NCI-H1694 (cell line): ENCODE measurements around the gene TTC9C.
"Not testable (repeated sequence)": the region's sequence is repeated elsewhere in the genome, so short reads cannot be mapped to it uniquely, and the experiment has no call there.

Experiments
- DNase-seq: peaks from one replicate; lab custom pipeline; 2025; lab: John Stamatoyannopoulos, UW

Gene TTC9C

DNA sequence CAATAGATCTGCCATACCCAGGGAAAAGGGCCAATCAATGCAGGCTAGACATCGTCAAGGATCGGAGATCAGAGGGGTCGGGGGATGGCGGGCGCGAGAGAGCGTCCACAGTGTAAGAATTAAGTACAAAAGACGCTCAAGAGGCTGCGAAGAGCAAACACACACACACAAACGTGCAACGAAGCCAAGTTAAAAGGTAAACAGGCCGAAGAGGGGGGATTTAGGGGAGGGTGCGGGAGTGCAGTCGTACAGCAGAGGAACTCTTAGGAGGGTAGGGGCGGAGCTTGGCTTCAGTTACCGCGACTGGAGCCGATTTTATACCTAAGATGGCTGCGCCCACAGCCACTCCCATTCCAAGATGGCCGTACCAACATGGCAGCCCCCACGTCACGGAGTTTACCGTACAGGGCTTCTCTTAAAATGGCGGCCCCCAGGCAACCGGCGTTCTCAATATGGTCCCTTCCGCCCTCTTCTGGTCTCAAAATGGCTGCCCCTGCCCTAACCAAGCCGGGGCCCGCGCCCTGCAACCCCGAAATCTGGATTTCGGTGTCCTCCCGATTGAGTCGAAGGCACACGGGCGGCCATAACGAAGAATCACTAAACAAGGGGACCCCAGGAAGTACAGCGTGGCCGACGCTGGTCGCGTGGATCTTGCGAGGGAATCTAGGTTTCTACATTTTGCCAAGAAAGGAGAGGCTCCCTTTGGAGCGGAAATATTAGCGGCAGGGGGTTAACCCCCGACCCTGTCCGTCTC is 18.9 kb upstream of the TTC9C start:
- peak; percentile 58 for DNase-seq

DNA sequence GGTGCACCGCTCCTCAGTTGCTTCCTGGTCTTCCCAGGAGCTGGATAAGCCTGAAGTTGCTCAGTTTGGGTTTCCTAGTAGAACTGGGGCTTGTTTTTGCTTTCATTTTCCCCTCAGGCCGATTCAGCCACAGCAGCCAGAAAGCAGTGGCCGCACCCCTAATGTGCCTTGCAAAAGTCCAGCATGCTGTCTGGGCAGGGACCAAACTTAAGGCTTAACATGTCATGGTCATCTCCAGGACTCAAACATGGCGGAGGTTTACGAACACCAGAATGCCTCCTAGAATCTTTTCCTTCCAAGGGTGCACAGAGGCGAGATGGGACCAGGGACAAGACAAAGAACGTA is 18.3 kb upstream of the TTC9C start:
- no peak for DNase-seq

DNA sequence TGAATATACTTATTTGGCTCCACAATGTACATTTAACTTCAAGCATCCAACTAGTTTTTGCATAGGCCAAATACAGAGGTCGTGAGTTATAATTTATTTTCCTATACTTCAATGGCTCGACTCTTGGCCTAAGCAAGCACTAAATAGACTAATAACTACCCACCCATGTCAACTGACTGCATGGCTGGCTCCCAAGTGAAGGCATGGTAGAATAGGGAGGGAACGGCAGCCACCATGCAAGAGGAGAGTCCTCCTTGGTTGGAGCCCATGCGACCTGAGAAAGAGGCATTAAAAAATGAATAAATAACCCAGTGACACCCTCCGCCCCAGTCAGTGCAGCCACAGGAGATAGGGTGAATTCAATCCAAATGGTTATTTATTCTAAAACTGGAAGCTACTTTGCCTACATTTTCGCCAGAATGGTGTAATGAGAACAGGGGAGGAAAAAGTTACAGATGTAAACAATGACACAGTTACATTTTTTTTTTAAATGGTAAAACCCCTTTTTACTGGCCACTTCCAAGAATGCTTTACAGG is 15.9 kb upstream of the TTC9C start:
- no peak for DNase-seq

DNA sequence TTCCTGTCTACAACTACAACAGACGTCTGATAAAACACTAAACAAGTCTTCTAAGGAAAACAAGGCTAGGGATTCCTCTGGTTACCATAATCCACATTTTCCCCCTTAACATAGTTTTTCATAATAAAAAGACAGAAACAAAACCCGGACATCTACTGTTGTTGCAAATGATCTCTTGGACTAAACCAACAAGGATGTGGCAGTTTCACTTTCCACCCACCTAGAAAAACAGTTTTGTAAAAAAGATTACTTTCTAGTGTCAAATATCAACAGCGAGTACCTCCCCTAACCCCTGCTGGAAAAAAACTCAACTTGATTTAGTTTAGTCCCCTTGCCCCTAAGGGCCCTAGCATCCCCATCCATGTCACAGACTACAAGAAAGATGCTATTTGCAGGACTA is 15.4 kb upstream of the TTC9C start:
- DNase-seq, result no peak

DNA sequence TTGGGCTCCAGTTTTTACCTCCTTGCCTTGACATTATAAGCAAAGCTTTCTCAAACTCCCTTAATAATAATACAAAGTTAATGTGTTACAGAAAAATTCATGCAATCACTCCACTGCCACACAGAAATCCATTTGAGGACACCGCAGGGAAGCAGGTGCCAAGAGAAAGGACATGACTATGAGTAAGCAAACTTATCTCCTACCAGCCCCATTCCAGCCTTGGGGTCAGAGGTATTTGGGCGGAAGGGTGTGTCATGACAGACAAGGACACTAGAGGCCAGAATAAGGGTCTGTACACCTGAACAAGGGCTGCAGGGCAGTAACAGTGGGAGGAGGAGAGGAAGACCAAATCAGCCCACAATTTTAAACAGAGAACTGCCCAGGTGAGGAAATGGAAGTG is 14.9 kb upstream of the TTC9C start:
- DNase-seq, result no peak

DNA sequence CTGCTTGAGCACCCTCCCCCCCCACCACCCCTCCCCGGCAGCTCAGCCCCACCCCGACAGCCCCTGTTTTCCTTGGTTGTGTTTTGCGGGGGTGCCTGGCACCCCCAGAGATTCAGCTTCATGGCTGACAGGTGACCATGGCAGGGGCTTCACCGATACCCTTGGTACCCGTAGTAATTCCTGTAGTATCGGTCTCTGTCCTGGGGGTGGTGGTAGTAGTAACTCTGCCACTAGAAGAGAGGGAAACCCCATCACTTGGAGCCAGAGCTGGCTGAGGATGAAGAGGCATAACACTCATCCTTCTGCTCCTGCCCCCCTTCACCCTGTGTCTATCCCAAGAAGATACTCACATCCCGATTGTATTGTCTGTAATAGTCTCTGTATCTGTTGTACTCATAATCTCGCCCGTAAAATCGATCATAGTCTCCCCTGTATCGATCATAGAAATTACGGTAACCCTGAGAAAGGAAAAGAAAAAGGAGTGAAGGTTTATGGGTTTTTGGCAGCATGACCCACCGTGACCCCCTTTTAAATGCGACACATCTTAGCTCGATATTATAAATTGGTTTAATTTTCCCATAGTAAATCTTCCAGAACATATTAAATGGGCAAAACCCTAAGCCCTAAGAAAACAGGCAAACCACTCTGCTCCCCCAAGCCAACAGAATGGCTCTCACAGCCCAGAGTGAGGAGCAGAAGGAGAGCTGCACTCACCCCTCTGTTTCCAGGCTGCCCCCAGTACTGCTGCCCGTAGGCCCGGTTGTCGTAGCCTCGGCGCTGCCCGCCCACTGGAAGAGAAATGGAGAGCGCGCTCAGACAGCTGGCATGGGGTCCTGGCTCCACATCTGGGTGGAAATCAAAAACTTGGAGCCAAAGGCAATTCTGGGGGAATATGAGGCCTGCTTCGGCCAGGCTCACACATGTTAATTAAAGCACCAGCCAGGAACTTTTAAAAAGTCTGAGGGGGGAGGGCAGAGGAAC is 12.8 kb upstream of the TTC9C start:
- DNase-seq, result no peak

DNA sequence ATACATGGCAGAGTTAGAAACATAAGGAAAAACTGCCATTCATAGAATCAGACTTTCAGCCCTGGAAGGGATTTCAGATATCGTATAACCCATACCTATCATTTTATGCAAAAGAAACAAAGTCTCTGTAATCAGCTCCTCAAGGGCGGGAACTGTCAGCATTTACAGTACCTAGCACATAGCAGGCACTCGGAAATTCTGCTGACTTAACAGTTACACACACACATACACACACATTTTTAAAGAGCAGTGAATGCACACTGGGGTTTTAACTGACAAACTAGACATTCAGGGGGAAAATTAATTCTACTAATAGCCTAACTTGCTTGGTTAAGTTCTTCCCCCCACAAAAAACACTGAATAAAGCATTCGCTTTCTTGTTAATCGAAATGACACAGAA is 12.1 kb upstream of the TTC9C start:
- no peak for DNase-seq

DNA sequence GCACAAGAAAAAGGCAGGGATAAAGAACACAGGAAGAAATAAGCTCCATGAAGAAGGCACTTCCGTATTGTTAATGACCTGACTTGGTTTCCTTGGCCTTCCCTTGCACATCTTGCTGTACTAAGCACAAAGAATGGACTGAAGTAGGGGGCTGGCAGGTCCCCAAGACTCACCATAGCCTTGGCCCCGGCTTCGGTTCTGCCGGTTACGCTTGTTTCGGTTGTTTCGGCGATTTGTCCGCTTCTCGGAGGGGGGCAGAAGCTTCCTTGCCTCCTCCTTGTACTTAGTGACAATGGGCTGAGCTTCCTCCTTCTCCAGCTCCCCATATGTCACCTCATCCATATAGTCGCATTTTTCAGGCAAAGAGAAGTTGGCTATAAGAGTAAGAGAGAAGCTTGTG is 11.5 kb upstream of the TTC9C start:
- DNase-seq, result no peak

DNA sequence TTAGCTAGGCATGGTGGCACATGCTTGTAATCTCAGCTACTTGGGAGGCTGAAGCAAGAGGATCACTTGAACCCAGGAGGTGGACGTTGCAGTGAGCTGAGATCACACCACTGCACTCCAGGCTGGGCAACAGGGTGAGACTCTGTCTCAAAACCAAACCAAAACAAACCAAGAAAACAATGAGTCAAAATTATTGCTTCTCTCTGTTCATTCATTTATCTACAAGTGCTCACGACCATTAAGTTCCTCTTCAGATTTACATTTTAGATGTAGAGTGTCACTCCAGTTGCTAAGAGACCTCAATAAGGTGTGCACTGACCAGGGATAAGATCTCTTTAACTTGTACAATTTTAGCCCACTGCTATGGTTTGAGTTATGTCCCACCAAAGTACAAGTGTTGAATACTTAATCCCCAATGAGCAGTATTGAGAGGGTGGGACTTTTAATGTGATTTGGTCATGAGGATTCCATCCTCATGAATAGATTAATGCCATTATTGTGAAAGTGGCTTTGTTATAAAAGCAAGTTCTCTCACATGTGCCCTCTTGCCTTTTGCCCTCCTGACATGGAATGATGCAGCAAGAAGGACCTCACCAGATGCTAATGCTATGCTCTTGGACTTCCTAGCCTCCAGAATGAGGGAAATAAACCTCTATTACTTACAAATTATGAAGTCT is 8.8 kb upstream of the TTC9C start:
- DNase-seq, result no peak

DNA sequence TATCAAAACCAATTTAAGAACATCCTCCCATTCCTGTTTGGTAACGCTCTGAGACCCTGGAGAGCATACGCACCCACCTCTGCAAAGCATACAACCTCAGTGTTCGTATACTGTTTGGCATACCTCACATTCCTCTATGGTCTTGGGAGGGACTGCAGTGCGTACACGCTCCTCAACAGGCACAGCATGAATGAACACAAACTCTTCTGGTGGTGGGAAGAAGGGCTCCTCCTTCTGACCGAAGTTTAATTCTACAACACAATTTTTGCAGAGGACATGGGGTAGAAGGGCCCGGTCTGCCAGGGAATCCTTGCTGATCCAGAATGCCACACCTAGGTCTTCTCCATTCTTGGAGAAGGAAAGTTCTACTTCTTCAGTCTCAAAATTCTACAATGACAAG is 6.3 kb upstream of the TTC9C start:
- DNase-seq, result no peak

DNA sequence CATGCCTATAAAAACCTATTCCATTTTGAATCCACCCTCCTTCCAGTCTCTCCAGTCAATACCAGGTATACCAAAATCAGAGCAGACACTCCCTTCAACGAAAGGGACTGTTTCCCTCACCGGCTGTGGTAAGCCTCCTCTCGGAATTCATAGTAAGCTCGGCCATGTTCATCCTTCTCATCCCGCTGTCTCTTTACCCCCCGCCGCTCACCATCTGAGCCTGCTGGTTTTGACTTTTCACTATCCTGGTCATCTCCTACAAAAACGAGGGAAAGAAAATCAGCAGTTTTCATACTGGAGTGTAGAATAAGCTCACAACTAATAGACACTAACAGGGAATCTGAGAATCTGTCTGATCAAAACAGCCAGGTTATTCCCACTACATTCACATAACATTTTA is 4.1 kb upstream of the TTC9C start:
- no peak for DNase-seq

DNA sequence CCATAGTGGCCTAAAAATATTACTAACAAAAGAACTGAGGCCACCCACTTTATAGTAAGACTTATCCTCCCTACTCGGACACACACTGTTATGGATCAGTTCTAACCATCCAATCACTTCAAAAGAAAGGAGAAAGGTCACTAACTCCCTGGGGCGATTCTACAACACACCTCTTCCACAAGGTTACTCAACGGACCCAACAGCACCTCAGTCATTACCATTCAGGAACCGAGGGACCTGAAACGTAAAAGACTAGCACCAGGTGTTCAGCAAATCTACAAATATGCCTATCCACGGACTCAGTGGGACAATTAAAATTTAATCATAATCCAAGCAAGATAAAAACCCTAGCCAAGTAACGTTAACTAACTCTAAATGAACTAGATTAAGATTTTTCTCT is 2.6 kb upstream of the TTC9C start:
- DNase-seq, result no peak

DNA sequence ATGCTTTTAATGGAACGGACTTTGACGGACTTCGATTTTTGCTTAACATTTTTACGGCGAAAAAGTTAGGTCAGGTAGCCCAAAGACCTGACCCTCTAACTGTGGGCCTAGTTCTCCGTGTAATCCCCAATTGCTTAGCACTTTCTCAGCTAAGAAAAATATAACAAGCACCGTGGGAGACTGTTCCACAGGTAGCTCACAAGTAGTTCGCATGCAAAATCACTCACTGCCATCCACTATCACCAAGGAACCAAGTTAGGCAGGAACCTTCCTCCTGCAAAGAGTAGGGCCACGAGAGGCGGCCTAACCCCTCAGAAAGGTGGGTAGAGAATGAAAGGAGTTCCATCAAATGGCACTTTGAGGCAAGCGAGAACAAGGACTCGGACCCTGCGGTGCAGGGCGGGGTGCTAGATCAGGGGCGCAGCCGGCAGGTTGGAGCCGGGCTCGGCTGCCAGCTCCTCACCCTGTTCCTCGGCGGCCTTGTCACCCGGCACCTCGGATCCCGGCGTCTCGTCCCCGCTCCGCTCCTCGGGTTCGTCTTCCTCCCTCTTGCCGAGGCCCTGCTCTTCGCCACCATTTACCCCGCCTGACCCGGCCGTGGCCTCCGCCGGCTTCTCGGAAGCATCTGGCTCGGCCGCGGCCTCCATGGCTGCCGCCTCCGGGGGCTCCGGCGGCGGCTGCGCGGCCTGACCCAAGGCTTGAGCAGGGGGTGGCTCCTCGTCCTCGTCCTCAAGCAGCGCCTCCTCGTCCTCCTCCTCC is 2.0 kb upstream of the TTC9C start:
- no peak for DNase-seq

DNA sequence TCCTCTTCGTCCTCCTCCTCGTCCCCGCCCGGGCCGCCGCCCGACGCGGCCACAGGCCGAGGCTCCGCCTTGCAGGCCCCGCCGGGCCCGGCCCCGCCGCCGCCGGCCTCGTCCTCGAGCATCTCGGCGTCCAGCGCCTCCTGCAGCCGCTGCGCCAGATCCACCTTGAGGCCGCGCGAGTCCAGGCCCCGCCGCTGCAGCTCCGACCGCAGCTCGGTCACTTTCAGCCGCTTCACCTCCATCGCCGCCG is 1.4 kb upstream of the TTC9C start:
- no peak for DNase-seq

DNA sequence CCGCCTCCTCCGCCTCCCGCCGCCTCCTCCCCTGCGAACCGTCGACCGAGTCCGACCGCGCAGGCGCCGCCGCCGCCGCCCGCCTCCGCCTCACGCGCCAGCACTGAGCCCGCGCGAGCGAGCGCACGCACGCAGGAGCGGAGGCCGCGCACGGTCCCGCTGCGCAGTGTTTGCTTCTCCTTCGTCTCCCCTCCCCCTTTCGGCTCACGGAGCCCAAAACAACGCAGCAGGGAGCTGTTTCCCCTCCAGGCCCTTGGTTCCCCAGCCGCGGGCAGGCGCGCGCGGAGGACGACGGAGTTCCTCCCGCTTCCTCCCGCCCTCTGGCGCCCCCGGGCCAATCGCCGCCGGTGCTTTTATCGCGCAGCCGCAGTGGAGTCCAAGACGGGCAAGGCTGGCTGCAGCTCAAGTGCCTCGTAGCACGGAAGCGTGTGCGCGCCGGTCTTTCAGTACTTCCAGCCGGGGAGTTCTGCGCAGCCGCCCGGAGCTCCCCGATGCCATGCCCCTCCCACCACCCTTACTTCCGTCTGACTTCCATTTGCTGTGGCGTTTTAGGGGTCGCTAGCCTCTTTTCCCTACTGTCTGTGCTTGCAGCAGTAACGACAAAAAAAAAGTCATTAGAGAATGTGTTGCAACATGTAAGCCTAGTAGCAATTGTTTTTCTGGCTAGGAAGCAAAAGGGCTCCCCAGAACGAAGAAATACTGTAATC is 968 bp upstream of the TTC9C start, which contains the start of gene HNRNPUL2:
HNRNPUL2 (minus strand) TSS at position 293 of the 707 bp plus-strand sequence. CDS start 301 bp downstream, outside the sequence.
- peak; percentile 94 for DNase-seq

DNA sequence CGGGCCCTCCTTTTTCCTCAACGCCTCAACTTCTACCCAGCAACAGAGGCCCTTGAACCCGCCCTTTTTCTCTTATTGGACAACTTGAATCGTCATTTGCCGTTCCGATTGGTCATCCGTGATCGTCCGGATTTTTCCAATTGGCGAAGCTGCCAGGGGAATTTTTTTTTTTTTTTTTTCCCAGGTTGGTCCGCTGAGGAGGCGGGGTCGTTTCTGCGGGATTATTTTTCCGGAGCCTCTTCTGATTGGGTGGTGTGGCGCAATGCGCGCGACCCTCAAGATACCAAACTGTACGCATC is 465 bp upstream of the TTC9C start:
- DNase-seq, result peak; percentile 96

DNA sequence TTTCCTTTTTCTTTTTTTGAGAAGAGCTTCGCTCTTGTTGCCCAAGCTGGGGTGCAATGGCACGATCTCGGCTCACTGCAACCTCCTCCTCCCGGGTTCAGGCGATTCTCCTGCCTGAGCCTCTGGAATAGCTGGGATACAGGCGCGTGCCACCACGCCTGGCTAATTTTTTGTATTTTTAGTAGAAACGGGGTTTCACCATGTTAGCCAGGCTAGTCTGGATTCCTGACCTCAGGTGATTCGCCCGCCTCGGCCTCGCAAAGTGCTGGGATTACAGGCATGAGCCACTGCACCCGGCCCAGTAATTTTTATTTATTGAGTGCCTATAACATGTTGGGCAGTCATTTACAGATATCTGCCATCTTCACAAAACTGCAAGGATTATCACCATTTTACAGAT is 1.8 kb downstream of the TTC9C start:
- DNase-seq, result not testable (repeated sequence)

DNA sequence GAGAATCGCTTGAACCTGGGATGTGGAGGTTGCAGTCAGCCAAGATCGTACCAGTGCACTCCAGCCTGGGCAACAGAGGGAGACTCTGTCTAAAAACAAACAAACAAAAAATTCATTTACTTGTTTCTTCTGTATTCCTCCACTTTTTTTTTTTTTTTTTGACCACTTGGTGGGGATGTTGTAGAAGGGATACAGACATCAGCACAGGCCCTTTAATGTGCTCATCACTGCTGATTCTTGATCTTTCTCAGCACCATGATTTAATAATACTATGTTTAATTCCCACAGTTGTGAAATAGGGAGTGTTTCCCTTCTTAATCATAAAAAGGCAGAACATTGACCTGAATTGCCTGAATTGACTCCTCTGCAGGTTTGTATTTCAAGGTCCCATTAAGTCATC is 4.5 kb downstream of the TTC9C start:
- DNase-seq, result peak; percentile 16

DNA sequence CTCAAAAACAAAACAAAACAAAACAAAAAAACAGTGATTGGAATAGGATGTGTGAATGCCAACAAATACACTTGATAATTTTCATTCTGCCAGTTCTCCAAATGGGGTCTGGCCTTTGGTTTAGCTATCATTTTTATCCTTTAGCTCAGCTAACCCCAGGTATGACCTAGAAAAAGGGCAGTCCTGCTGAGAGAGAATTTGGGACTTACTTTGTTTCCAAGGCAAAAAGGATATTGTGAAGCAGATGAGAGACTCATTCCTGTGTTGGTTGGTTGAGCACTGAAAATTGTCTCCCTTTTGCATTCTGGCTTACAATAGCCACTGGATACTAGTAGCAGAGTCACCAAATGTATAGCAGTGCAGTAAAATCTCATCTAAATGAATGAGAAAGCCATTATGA is 8.9 kb downstream of the TTC9C start:
- DNase-seq, result no peak

DNA sequence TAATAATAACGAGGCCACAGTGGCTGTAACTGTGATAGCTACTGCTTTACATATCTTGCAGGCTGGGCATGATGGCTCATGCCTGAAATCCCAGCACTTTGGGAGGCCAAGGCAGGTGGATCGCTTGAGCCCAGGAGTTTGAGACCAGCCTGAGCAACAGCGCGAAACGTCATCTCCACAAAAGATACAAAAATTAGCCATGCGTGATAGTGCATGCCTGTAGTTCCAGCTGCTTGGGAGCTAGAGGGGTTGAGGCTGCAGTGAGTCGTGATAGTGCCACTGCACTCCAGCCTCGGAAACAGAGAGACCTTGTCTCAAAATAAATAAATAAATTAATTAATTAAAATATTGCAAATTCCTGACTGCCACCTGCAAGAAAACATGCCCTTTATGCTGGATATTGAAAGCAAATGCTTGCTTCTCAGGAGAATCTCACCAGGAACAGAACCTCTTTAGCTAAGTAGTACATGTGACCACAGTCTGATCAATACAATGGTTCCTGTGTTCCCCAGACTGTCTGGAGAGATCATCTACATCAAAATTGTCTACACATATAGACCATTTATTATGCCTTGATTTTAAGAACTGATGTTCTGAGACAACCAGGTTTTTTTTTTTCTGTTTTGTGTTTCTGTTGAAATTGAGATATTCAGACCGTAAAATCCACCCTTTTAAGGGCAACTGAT is 19.3 kb downstream of the TTC9C start:
- no peak for DNase-seq

DNA sequence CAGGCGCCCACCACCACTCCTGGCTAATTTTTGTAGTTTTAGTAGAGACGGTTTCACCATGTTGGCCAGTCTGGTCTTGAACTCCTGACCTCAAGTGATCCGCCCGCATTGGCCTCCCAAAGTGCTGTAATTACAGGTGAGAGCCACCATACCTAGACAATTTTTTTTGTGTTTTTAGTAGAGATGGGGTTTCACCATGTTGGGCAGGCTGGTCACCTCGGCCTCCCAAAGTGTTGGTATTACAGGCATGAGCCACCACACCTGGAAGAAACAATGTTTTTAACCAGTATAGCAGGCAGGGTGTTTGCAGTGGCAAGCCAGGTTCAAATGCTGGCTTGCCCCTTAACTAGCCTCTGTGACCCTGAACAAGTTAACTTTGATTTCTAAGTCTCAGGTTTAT is 21.6 kb downstream of the TTC9C start:
- not testable (repeated sequence) for DNase-seq
